Upper lobe of left lung (tissue), 6 donors: ENCODE results near the gene EMC8. TPM values are rescaled to one million over a fixed set of nuclear protein-coding genes. Genes with fewer than 3 reads are reported as not detected.

ENCODE experiments used
- ATAC-seq, 2 donors: fragments of 200-7000 bp; cut with Tn5 transposase; one replicate each; pipeline ENCODE4 v1.9.1; 2022; ENCODE audit warnings: mild to moderate bottlenecking in 2 of 2, moderate library complexity in 2 of 2; ENCODE audit not compliant: low FRiP score in 2 of 2
- DNase-seq, 2 donors: peaks; one replicate each; pipeline ENCODE4 v3.0.0-alpha.2; 2019 to 2020
- H3K27ac ChIP-seq, 4 donors: fragments of 200-600 bp; sonication (generic); one replicate each; pipeline ENCODE4 v1.5.1; 2016 to 2019
- H3K27me3 ChIP-seq, 4 donors: fragments of 200-600 bp; sonication (generic); one replicate each; pipeline ENCODE4 v1.5.1; 2017 to 2019
- H3K36me3 ChIP-seq, 4 donors: fragments of 200-600 bp; sonication (generic); one replicate each; pipeline ENCODE4 v1.5.1; 2016 to 2019
- H3K4me1 ChIP-seq, 4 donors: fragments of 200-600 bp; sonication (generic); one replicate each; pipeline ENCODE4 v1.5.1; 2018 to 2019
- H3K4me3 ChIP-seq, 4 donors: fragments of 200-600 bp; sonication (generic); one replicate each; pipeline ENCODE4 v1.5.1; 2017 to 2019; ENCODE audit warnings: mild to moderate bottlenecking in 2 of 4, moderate library complexity in 1 of 4
- H3K9me3 ChIP-seq, 4 donors: fragments of 200-600 bp; sonication (generic); one replicate each; pipeline ENCODE4 v1.5.1; 2018 to 2019
- CTCF ChIP-seq, 6 experiments: fragments of 450-650 bp in 4 of 6; fragments of 200-600 bp in 2 of 6; sonication (generic) in 2 of 6; IDR thresholded peaks; one replicate each; pipeline ENCODE4 v1.5.1; 2016 to 2019; ENCODE audit warnings: antibody characterized with exemption in 6 of 6
- EP300 ChIP-seq, 4 donors: sonication (generic); formaldehyde crosslinking; IDR thresholded peaks; one replicate each; pipeline ENCODE4 v1.5.1; 2017; ENCODE audit warnings: antibody characterized with exemption in 4 of 4, control low read depth in 2 of 4
- POLR2A ChIP-seq, 4 donors: fragments of 450-650 bp; IDR thresholded peaks; one replicate each; pipeline ENCODE4 v1.5.1; 2016 to 2017; ENCODE audit warnings: antibody characterized with exemption in 4 of 4, mild to moderate bottlenecking in 2 of 4
- POLR2AphosphoS5 ChIP-seq, 2 donors: sonication (generic); formaldehyde crosslinking; IDR thresholded peaks; one replicate each; pipeline ENCODE4 v1.5.1; 2017; ENCODE audit warnings: antibody characterized with exemption in 2 of 2
- WGBS, 2 donors: methylation state at CpG; one replicate each; pipeline ENCODE4 v1.1.5; 2017 to 2018; 5-methylcytosine and 5-hydroxymethylcytosine counted together
- total RNA-seq, 6 donors: library from RNA; depleted of rRNA in 4 of 6; stranded (reverse); fragments of >200 nt in 4 of 6; gene quantifications; one replicate each; pipeline versions ENCODE4 v1.1.0 to v1.2.1, GENCODE V29; 2016 to 2021
- donor health status: DM: no; HTN: no; CAD: no; lungs with moderate emphysema.
- donor health status: DM: no; HTN: yes; CAD: no; lungs with severe emphysema.

Gene EMC8
- total RNA-seq, 6 donors from 2014 or later = 15.8 to 39.8 (median 25.6) TPM

- Histone ChIP-seq H3K36me3 (no peaks in the 10 kb centered on the region), H3K4me3 (no peak overlapping the region), H3K27me3 (no peaks in the 10 kb centered on the region), H3K9me3 (no peaks in the 10 kb centered on the region), H3K27ac (no peak overlapping the region), H3K4me1 (peaks cover 0 to 6% (median 0%) of the 10 kb centered on the region in 4 donors)
- no peak for DNase-seq
- TF ChIP-seq POLR2A (IDR thresholded peaks at IDR 0.05) (no peak), EP300 (IDR thresholded peaks at IDR 0.05) (no peak), CTCF (IDR thresholded peaks at IDR 0.05) (no peak), POLR2AphosphoS5 (IDR thresholded peaks at IDR 0.05) (no peak)
- 89 to 96% methylated on average over 7 to 9 of the region's 9 CpGs for WGBS, 2 donors
- ATAC-seq = no peak
These were observed 43.5 kb upstream of the EMC8 start for GRCh38 chr16:85842848-85843247.

- WGBS, 2 donors = 87 to 92% methylated on average over 9 of the region's 9 CpGs
- DNase-seq (no peak), ATAC-seq (no peak)
- no peak overlapping the region for H3K4me3 ChIP-seq
- H3K4me1 ChIP-seq = peaks cover 0 to 8% (median 0%) of the 10 kb centered on the region in 4 donors
- no peak for TF ChIP-seq POLR2A (IDR thresholded peaks at IDR 0.05)
- TF ChIP-seq EP300 (IDR thresholded peaks at IDR 0.05) = no peak
- TF ChIP-seq POLR2AphosphoS5 (IDR thresholded peaks at IDR 0.05) = no peak
- no peak for TF ChIP-seq CTCF (IDR thresholded peaks at IDR 0.05)
- H3K9me3 ChIP-seq = no peaks in the 10 kb centered on the region
- no peaks in the 10 kb centered on the region for H3K36me3 ChIP-seq
- H3K27me3 ChIP-seq = no peaks in the 10 kb centered on the region
- H3K27ac ChIP-seq = no peak overlapping the region
These were observed 43.1 kb upstream of the EMC8 start for GRCh38 chr16:85842435-85842834.

- 91 to 92% methylated on average over 5 to 10 of the region's 10 CpGs for WGBS, 2 donors
- no peak overlapping the region for H3K4me3 ChIP-seq
These were observed 41.5 kb upstream of the EMC8 start for GRCh38 chr16:85840801-85841200.

GRCh38 chr16:85840395-85840794 is 41.1 kb upstream of the EMC8 start:
- DNase-seq (no peak), ATAC-seq (no peak)
- no peaks in the 10 kb centered on the region for H3K27me3 ChIP-seq
- H3K36me3 ChIP-seq = no peaks in the 10 kb centered on the region
- H3K4me1 ChIP-seq = peaks cover 0 to 12% (median 4%) of the 10 kb centered on the region in 4 donors
- no peak overlapping the region for H3K4me3 ChIP-seq
- H3K27ac ChIP-seq = no peak overlapping the region
- 89 to 95% methylated on average over 8 to 9 of the region's 9 CpGs for WGBS, 2 donors
- no peak for TF ChIP-seq POLR2AphosphoS5 (IDR thresholded peaks at IDR 0.05)
- no peak for TF ChIP-seq POLR2A (IDR thresholded peaks at IDR 0.05)
- no peak for TF ChIP-seq EP300 (IDR thresholded peaks at IDR 0.05)
- no peak for TF ChIP-seq CTCF (IDR thresholded peaks at IDR 0.05)
- no peaks in the 10 kb centered on the region for H3K9me3 ChIP-seq

More at GRCh38 chr16:85840801-85841200, 41.5 kb upstream of the EMC8 start:
- DNase-seq (no peak), ATAC-seq (no peak)
- H3K27ac ChIP-seq = no peak overlapping the region
- no peaks in the 10 kb centered on the region for H3K9me3 ChIP-seq
- peaks cover 0 to 12% (median 4%) of the 10 kb centered on the region in 4 donors for H3K4me1 ChIP-seq
- no peaks in the 10 kb centered on the region for H3K27me3 ChIP-seq
- no peaks in the 10 kb centered on the region for H3K36me3 ChIP-seq
- TF ChIP-seq POLR2AphosphoS5 (IDR thresholded peaks at IDR 0.05) (no peak), POLR2A (IDR thresholded peaks at IDR 0.05) (no peak), CTCF (IDR thresholded peaks at IDR 0.05) (no peak), EP300 (IDR thresholded peaks at IDR 0.05) (no peak)

GRCh38 chr16:85839681-85840240 is 40.4 kb upstream of the EMC8 start:
- ATAC-seq = no peak
- no peaks in the 10 kb centered on the region for H3K36me3 ChIP-seq
- no peaks in the 10 kb centered on the region for H3K27me3 ChIP-seq
- no peak overlapping the region for H3K4me3 ChIP-seq
- DNase-seq = no peak
- H3K9me3 ChIP-seq = no peaks in the 10 kb centered on the region
- TF ChIP-seq CTCF (IDR thresholded peaks at IDR 0.05) (no peak), POLR2A (IDR thresholded peaks at IDR 0.05) (no peak), EP300 (IDR thresholded peaks at IDR 0.05) (no peak), POLR2AphosphoS5 (IDR thresholded peaks at IDR 0.05) (no peak)
- 76 to 87% methylated on average over 14 to 24 of the region's 24 CpGs for WGBS, 2 donors
- no peak overlapping the region for H3K27ac ChIP-seq
- H3K4me1 ChIP-seq = peaks cover 0 to 9% (median 4%) of the 10 kb centered on the region in 4 donors
